ENCODE measurements around the gene DAGLA.

DNA sequence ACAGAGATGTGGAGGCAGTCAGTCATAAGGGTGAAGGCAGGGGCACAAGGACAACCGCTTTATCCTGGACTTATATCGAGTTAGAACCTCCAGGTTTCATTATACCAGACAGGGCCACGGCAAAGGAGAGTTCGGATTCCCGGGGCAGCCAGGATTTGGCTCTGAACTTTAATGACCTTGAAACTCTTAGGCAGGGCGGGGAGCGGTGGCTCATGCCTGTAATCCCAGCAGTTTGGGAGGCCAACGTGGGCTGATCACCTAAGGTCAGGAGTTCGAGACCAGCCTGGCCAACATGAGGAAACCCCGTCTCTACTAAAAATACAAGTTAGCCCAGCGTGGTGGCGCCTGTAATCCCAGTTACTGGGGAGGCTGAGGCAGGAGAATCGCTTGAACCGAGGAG, 71.2 kb downstream of the DAGLA start:
- no peak for TF ChIP-seq CTCF (IDR thresholded peaks at IDR 0.05)
- TF ChIP-seq POLR2A (IDR thresholded peaks at IDR 0.05): no peak
